SK-N-SH treated with all-trans-retinoic acid at 6 μM for 48 hours (cell line): ENCODE data around the gene IL15.

Experiments
- ZFP3 ChIP-seq: fragments of 250-450 bp; sonication (Bioruptor Pico); IDR thresholded peaks from 2 replicates; pipeline ENCODE4 v1.5.0; 2020; ENCODE audit warnings: mild to moderate bottlenecking, moderate library complexity
- ZFP30 ChIP-seq: fragments of 450-650 bp; formaldehyde crosslinking; IDR thresholded peaks from 2 replicates; pipeline ENCODE4 v1.5.0; 2022; ENCODE audit warnings: mild to moderate bottlenecking, moderate library complexity

DNA sequence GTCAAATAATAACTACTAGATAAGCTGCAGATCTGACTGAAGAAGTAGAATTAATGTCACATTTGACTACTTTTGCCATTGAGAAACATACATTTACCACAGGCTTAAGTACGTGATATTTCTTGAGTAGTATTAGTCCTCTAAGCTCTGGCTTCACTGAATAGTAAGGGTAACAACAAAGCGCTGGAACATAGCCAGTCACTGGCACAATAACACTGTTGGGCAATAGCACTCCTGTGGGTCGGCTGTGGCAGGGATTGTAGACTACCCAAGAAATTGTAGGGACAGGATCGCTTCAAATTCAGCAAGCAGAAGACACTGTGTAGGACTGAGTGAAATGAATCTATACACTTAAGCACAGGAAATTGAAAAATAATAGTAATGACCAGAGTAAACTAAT, 27.1 kb upstream of the IL15 start:
- no peak for TF ChIP-seq ZFP30 (CRISPR knock-in tag)
- no peak for TF ChIP-seq ZFP3 (CRISPR knock-in tag)
